HepG2 (cell line): ENCODE data around the gene PRKCD. TPM values are rescaled to one million over a fixed set of nuclear protein-coding genes. Genes with fewer than 3 reads are reported as not detected.

ENCODE experiments used
- AHR ChIP-seq: IDR thresholded peaks from 2 replicates; pipeline ENCODE4 v1.6.1; 2018; ENCODE audit warnings: missing genetic modification reagents, missing compliant biosample characterization
- ARNT ChIP-seq: fragments of 450-650 bp; IDR thresholded peaks from 2 replicates; pipeline ENCODE4 v1.6.1; 2017
- EED ChIP-seq: sonication (generic); formaldehyde crosslinking; IDR thresholded peaks from 2 replicates; pipeline ENCODE4 v1.5.0; 2020; ENCODE audit warnings: mild to moderate bottlenecking, missing genetic modification reagents
- ELF1 ChIP-seq: sonication (generic); formaldehyde crosslinking; IDR thresholded peaks from 2 replicates; pipeline ENCODE4 v1.4.0; 2020; ENCODE audit warnings: missing genetic modification reagents
- ETV6 ChIP-seq: sonication (generic); formaldehyde crosslinking; conservative IDR thresholded peaks from 2 replicates; pipeline ENCODE4 v1.4.0; 2020; ENCODE audit warnings: missing genetic modification reagents
- FOSL1 ChIP-seq: sonication (generic); formaldehyde crosslinking; IDR thresholded peaks from 2 replicates; pipeline ENCODE4 v1.9.0; 2021; ENCODE audit warnings: missing genetic modification reagents, borderline replicate concordance
- GATAD1 ChIP-seq: IDR thresholded peaks from 2 replicates; pipeline ENCODE4 v1.6.1; 2016; ENCODE audit warnings: missing genetic modification reagents, missing compliant biosample characterization
- HNF4G ChIP-seq, 2 experiments: sonication (generic) in 1 of 2; formaldehyde crosslinking in 1 of 2; IDR thresholded peaks; 2 replicates each; pipeline versions ENCODE4 v1.4.0 to v1.6.1; 2011 to 2020; ENCODE audit warnings: borderline replicate concordance in 2 of 2, low read depth in 2 of 2, mild to moderate bottlenecking in 2 of 2, low read length in 1 of 2, missing genetic modification reagents in 1 of 2, moderate library complexity in 1 of 2
- KDM3A ChIP-seq: IDR thresholded peaks from 2 replicates; pipeline ENCODE4 v1.6.1; 2018; ENCODE audit warnings: low read depth, missing compliant biosample characterization
- RCOR2 ChIP-seq: IDR thresholded peaks from 2 replicates; pipeline ENCODE4 v1.6.1; 2016; ENCODE audit warnings: missing biosample characterization, missing genetic modification reagents
- RFXANK ChIP-seq: IDR thresholded peaks from 2 replicates; pipeline ENCODE4 v1.6.1; 2016
- TCF7L2 ChIP-seq: IDR thresholded peaks from 2 replicates; pipeline ENCODE4 v1.6.1; 2011; ENCODE audit warnings: mild to moderate bottlenecking, low read depth, low read length, moderate library complexity
- U2AF2 ChIP-seq: fragments of 200-400 bp; formaldehyde crosslinking; IDR thresholded peaks from 2 replicates; pipeline ENCODE4 v1.6.1; 2017; ENCODE audit warnings: low read depth, mild to moderate bottlenecking, low read length
- ZNF101 ChIP-seq: sonication (generic); formaldehyde crosslinking; IDR thresholded peaks from 2 replicates; pipeline ENCODE4 v1.4.0; 2020; ENCODE audit warnings: mild to moderate bottlenecking, low read depth, missing genetic modification reagents, borderline replicate concordance
- ZNF225 ChIP-seq: sonication (generic); formaldehyde crosslinking; IDR thresholded peaks from 2 replicates; pipeline ENCODE4 v1.4.0; 2020; ENCODE audit warnings: mild to moderate bottlenecking, missing genetic modification reagents
- ZNF274 ChIP-seq: sonication (generic); formaldehyde crosslinking; IDR thresholded peaks from 2 replicates; pipeline ENCODE4 v1.5.1; 2020; ENCODE audit warnings: mild to moderate bottlenecking, missing genetic modification reagents
- ZNF296 ChIP-seq: sonication (generic); formaldehyde crosslinking; conservative IDR thresholded peaks from 2 replicates; pipeline ENCODE4 v1.5.0; 2020; ENCODE audit warnings: mild to moderate bottlenecking, missing genetic modification reagents
- ZSCAN20 ChIP-seq: sonication (generic); formaldehyde crosslinking; IDR thresholded peaks from 2 replicates; pipeline ENCODE4 v1.4.0; 2020; ENCODE audit warnings: missing genetic modification reagents, mild to moderate bottlenecking, borderline replicate concordance
- polyA plus RNA-seq, 8 experiments: library from polyadenylated mRNA; depleted of rRNA in 3 of 8; stranded (reverse) in 7 of 8; unstranded in 1 of 8; fragments of >200 nt; fragmentation: Illumina TruSeq in 4 of 8; extraction: Trizol in 4 of 8; gene quantifications; 2 replicates each; pipeline versions ENCODE4 v1.2.1 to v1.2.3, GENCODE V29; 2011 to 2016; ENCODE audit warnings: low read depth in 4 of 8, missing spikeins in 1 of 8, mixed read lengths in 1 of 8; ENCODE audit not compliant: insufficient read depth in 1 of 8
- total RNA-seq, 5 experiments: library from RNA; depleted of rRNA; stranded (reverse); fragments of >200 nt; fragmentation: Illumina TruSeq; extraction: Trizol; gene quantifications; 2 replicates each; pipeline ENCODE4 v1.2.3, GENCODE V29; 2016; ENCODE audit warnings: low read depth in 1 of 5
- TF ChIP-seq, protein P1 (sequence below): IDR thresholded peaks from 2 replicates; pipeline ENCODE4 v1.6.1; 2016; ENCODE audit warnings: missing compliant biosample characterization, missing genetic modification reagents, borderline replicate concordance
- TF ChIP-seq, protein P2 (sequence below): IDR thresholded peaks from 2 replicates; pipeline ENCODE4 v1.6.1; 2016
- TF ChIP-seq, protein P3 (sequence below): sonication (generic); formaldehyde crosslinking; IDR thresholded peaks from 2 replicates; pipeline ENCODE4 v1.4.0; 2020; ENCODE audit warnings: low read depth, mild to moderate bottlenecking, missing genetic modification reagents
- TF ChIP-seq, protein P4 (sequence below): sonication (generic); formaldehyde crosslinking; IDR thresholded peaks from 2 replicates; pipeline ENCODE4 v1.5.1; 2020; ENCODE audit warnings: mild to moderate bottlenecking, missing genetic modification reagents, borderline replicate concordance
- TF ChIP-seq, protein P5 (sequence below): sonication (generic); formaldehyde crosslinking; IDR thresholded peaks from 2 replicates; pipeline ENCODE4 v1.5.0; 2020; ENCODE audit warnings: mild to moderate bottlenecking, missing genetic modification reagents

PRKCD gene
- total and polyA plus RNA-seq, 2 of the 13 experiments (the other 11 are each of a cell fraction or from before 2014, with no cell fraction given), result 1.6 to 40.7 TPM

DNA sequence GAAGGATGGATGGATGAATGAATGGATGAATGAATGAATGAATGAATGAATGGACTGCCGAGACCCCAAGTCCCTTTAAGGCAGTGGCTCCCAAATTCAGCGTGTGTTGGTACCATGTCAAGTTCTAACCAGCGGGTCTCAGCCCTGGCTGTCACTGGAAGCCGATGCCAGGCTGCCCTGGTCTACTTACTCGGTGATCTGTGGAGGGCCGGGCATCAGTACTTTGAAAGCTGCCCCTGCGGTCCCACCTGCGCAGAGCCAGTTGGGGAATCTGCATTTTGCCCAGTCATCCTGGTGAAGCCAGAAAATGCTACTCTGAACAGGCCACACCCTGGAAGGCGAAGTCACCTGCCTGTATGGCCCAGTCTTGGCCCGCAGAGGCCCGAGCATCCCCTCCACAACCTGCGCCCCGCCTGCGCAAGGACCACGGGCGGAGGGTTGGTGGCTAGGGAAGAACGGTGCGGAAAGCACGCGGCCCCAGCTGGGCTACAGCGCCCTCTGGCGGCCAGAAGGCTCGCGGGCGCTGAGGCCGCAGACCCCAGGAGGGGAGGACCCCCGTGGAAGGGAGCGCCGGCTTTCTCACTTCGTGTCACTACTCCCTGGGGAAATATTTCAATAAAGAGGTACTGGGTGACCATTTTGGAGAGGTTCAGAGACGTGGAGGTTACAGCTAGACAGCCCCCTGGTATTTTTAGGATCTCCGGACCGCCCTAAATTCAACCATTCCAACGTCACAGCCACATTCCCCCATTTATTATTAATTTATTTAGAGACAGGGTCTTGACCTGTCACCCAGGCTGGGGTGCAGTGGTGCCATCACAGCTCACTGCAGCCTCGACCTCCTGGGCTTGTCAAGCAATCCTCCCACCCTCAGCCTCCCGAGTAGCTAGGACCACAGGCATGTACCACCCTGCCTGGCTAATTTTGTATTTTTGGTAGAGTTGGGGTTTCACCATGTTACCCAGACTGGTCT lies 34.9 kb downstream of the PRKCD start (continued):
- TF ChIP-seq, protein P1, sequence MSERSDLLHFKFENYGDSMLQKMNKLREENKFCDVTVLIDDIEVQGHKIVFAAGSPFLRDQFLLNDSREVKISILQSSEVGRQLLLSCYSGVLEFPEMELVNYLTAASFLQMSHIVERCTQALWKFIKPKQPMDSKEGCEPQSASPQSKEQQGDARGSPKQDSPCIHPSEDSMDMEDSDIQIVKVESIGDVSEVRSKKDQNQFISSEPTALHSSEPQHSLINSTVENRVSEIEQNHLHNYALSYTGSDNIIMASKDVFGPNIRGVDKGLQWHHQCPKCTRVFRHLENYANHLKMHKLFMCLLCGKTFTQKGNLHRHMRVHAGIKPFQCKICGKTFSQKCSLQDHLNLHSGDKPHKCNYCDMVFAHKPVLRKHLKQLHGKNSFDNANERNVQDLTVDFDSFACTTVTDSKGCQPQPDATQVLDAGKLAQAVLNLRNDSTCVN, result no peak
- TF ChIP-seq HNF4G (IDR thresholded peaks at IDR 0.05; ENCODE audit: borderline replicate concordance, low read depth, low read length), result no peak
- TF ChIP-seq HNF4G (CRISPR knock-in tag; IDR thresholded peaks at IDR 0.05; ENCODE audit: borderline replicate concordance, low read depth), result no peak
- peak; percentile 83; the same call in 1 of the 2 replicates for TF ChIP-seq KDM3A
- no peak for TF ChIP-seq FOSL1 (CRISPR knock-in tag)
- TF ChIP-seq ZNF296 (CRISPR knock-in tag), result no peak
- TF ChIP-seq ZNF225 (CRISPR knock-in tag), result 0 out of 2 replicates have a peak, but pooled peaks have one; percentile 22
- no peak for TF ChIP-seq TCF7L2
- TF ChIP-seq ARNT, result no peak
- TF ChIP-seq, protein P2, sequence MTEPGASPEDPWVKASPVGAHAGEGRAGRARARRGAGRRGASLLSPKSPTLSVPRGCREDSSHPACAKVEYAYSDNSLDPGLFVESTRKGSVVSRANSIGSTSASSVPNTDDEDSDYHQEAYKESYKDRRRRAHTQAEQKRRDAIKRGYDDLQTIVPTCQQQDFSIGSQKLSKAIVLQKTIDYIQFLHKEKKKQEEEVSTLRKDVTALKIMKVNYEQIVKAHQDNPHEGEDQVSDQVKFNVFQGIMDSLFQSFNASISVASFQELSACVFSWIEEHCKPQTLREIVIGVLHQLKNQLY (CRISPR knock-in tag), result no peak
- TF ChIP-seq AHR (CRISPR knock-in tag), result no peak
- no peak for TF ChIP-seq ZSCAN20 (CRISPR knock-in tag)
- TF ChIP-seq, protein P3, sequence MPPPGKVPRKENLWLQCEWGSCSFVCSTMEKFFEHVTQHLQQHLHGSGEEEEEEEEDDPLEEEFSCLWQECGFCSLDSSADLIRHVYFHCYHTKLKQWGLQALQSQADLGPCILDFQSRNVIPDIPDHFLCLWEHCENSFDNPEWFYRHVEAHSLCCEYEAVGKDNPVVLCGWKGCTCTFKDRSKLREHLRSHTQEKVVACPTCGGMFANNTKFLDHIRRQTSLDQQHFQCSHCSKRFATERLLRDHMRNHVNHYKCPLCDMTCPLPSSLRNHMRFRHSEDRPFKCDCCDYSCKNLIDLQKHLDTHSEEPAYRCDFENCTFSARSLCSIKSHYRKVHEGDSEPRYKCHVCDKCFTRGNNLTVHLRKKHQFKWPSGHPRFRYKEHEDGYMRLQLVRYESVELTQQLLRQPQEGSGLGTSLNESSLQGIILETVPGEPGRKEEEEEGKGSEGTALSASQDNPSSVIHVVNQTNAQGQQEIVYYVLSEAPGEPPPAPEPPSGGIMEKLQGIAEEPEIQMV (CRISPR knock-in tag), result no peak
- no peak for TF ChIP-seq U2AF2
- TF ChIP-seq GATAD1 (CRISPR knock-in tag), result 0 out of 2 replicates have a peak, but pooled peaks have one; percentile 44
- TF ChIP-seq, protein P4, sequence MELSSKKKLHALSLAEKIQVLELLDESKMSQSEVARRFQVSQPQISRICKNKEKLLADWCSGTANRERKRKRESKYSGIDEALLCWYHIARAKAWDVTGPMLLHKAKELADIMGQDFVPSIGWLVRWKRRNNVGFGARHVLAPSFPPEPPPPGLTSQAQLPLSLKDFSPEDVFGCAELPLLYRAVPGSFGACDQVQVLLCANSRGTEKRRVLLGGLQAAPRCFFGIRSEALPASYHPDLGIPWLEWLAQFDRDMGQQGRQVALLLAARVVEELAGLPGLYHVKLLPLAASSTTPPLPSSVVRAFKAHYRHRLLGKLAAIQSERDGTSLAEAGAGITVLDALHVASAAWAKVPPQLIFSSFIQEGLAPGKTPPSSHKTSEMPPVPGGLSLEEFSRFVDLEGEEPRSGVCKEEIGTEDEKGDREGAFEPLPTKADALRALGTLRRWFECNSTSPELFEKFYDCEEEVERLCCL, result no peak
- no peak for TF ChIP-seq RCOR2 (CRISPR knock-in tag)
- no peak; the same call in 1 of the 2 replicates for TF ChIP-seq ZNF274
- TF ChIP-seq ZNF101, result no peak
- no peak for TF ChIP-seq ELF1 (CRISPR knock-in tag)
- TF ChIP-seq, protein P5, sequence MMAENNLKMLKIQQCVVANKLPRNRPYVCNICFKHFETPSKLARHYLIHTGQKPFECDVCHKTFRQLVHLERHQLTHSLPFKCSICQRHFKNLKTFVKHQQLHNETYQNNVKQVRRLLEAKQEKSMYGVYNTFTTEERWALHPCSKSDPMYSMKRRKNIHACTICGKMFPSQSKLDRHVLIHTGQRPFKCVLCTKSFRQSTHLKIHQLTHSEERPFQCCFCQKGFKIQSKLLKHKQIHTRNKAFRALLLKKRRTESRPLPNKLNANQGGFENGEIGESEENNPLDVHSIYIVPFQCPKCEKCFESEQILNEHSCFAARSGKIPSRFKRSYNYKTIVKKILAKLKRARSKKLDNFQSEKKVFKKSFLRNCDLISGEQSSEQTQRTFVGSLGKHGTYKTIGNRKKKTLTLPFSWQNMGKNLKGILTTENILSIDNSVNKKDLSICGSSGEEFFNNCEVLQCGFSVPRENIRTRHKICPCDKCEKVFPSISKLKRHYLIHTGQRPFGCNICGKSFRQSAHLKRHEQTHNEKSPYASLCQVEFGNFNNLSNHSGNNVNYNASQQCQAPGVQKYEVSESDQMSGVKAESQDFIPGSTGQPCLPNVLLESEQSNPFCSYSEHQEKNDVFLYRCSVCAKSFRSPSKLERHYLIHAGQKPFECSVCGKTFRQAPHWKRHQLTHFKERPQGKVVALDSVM (CRISPR knock-in tag), result no peak
- TF ChIP-seq ETV6 (CRISPR knock-in tag), result no peak
- no peak for TF ChIP-seq RFXANK (CRISPR knock-in tag)
- 0 out of 2 replicates have a peak, but pooled peaks have one; percentile 42 for TF ChIP-seq EED (CRISPR knock-in tag)
